ENCODE results near the gene DNAJB12. TPM values are rescaled to one million over a fixed set of nuclear protein-coding genes. Genes with fewer than 3 reads are reported as not detected.
"Not testable (repeated sequence)": the region's sequence is repeated elsewhere in the genome, so short reads cannot be mapped to it uniquely, and the experiment has no call there.

The DNAJB12 gene
- total RNA-seq, 1 experiment from 2014 or later, result 58.1 TPM

- no peak for DNase-seq (ENCODE audit: low spot score)
Observed at GRCh38 chr10:72316748-72317435, 37.8 kb downstream of the DNAJB12 start.

GRCh38 chr10:72316386-72316700 lies 38.4 kb downstream of the DNAJB12 start:
- no peak for DNase-seq (ENCODE audit: low spot score)

GRCh38 chr10:72315611-72316385 lies 38.9 kb downstream of the DNAJB12 start:
- DNase-seq (ENCODE audit: low spot score), result peak; percentile 78

- no peak for DNase-seq (ENCODE audit: low spot score)
Observed at GRCh38 chr10:72315054-72315453, 39.7 kb downstream of the DNAJB12 start.

- no peak for DNase-seq (ENCODE audit: low spot score)
Observed at GRCh38 chr10:72314263-72314662, 40.5 kb downstream of the DNAJB12 start.

GRCh38 chr10:72312865-72313391 lies 41.8 kb downstream of the DNAJB12 start:
- no peak for DNase-seq (ENCODE audit: low spot score)

- no peak for DNase-seq (ENCODE audit: low spot score)
Observed at GRCh38 chr10:72311667-72312066, 43.1 kb downstream of the DNAJB12 start.

- DNase-seq (ENCODE audit: low spot score), result peak; percentile 71
Observed at GRCh38 chr10:72310636-72311035, 44.1 kb downstream of the DNAJB12 start.

- peak; percentile 52 for DNase-seq (ENCODE audit: low spot score)
Observed at GRCh38 chr10:72310241-72310633, 44.5 kb downstream of the DNAJB12 start.

- peak; percentile 25 for DNase-seq (ENCODE audit: low spot score)
Observed at GRCh38 chr10:72309290-72310240, 45.2 kb downstream of the DNAJB12 start.

GRCh38 chr10:72308320-72308987 lies 46.3 kb downstream of the DNAJB12 start:
- peak; percentile 80 for DNase-seq (ENCODE audit: low spot score)

GRCh38 chr10:72307711-72308110 lies 47.0 kb downstream of the DNAJB12 start:
- not testable (repeated sequence) for DNase-seq (ENCODE audit: low spot score)

- no peak for DNase-seq (ENCODE audit: low spot score)
Observed at GRCh38 chr10:72306215-72306760, 48.4 kb downstream of the DNAJB12 start.

- DNase-seq (ENCODE audit: low spot score), result no peak
Observed at GRCh38 chr10:72303424-72304128, 51.1 kb downstream of the DNAJB12 start.

GRCh38 chr10:72298592-72299519 lies 55.9 kb downstream of the DNAJB12 start:
- no peak for DNase-seq (ENCODE audit: low spot score)

GRCh38 chr10:72297805-72298591 lies 56.7 kb downstream of the DNAJB12 start:
- DNase-seq (ENCODE audit: low spot score), result peak; percentile 93

- DNase-seq (ENCODE audit: low spot score), result peak; percentile 35
Observed at GRCh38 chr10:72297281-72297804, 57.4 kb downstream of the DNAJB12 start.

- not testable (repeated sequence) for DNase-seq (ENCODE audit: low spot score)
Observed at GRCh38 chr10:72296829-72297280, 57.9 kb downstream of the DNAJB12 start.

Measured in HT-29 (cell line).